Cardiac fibroblast (primary cell): ENCODE results near the gene MRPL58.

Experiments
- DNase-seq, 2 donors: peaks; one replicate each; pipeline versions ENCODE4 v3.0.0 to v3.0.0-alpha.2; 2010; ENCODE audit warnings: low read depth in 2 of 2
- H3K4me3 ChIP-seq, 2 donors: replicated peaks in 1 of 2; 1 replicate in 1 of 2; 2 replicates in 1 of 2; pipeline ENCODE4 v1.5.1; 2011; ENCODE audit warnings: low read depth in 2 of 2, low read length in 2 of 2, mild to moderate bottlenecking in 2 of 2, moderate library complexity in 1 of 2
- TF ChIP-seq, protein P1 (sequence below): IDR thresholded peaks from one replicate; pipeline ENCODE4 v1.5.1; 2011; ENCODE audit warnings: low read depth, mild to moderate bottlenecking, low read length, inconsistent platforms

Gene MRPL58

GRCh38 chr17:75006653-75007052 lies 5.8 kb upstream of the MRPL58 start:
- H3K4me3 ChIP-seq: no peak overlapping the region
- no peak for DNase-seq
- TF ChIP-seq, protein P1, sequence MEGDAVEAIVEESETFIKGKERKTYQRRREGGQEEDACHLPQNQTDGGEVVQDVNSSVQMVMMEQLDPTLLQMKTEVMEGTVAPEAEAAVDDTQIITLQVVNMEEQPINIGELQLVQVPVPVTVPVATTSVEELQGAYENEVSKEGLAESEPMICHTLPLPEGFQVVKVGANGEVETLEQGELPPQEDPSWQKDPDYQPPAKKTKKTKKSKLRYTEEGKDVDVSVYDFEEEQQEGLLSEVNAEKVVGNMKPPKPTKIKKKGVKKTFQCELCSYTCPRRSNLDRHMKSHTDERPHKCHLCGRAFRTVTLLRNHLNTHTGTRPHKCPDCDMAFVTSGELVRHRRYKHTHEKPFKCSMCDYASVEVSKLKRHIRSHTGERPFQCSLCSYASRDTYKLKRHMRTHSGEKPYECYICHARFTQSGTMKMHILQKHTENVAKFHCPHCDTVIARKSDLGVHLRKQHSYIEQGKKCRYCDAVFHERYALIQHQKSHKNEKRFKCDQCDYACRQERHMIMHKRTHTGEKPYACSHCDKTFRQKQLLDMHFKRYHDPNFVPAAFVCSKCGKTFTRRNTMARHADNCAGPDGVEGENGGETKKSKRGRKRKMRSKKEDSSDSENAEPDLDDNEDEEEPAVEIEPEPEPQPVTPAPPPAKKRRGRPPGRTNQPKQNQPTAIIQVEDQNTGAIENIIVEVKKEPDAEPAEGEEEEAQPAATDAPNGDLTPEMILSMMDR: no peak

GRCh38 chr17:75008373-75008772 lies 4.1 kb upstream of the MRPL58 start:
- no peak for DNase-seq
- no peak overlapping the region for H3K4me3 ChIP-seq
- TF ChIP-seq, protein P1: no peak

- DNase-seq: no peak
- TF ChIP-seq, protein P1: no peak
Measured at GRCh38 chr17:75009139-75009724, 3.2 kb upstream of the MRPL58 start.

DNA sequence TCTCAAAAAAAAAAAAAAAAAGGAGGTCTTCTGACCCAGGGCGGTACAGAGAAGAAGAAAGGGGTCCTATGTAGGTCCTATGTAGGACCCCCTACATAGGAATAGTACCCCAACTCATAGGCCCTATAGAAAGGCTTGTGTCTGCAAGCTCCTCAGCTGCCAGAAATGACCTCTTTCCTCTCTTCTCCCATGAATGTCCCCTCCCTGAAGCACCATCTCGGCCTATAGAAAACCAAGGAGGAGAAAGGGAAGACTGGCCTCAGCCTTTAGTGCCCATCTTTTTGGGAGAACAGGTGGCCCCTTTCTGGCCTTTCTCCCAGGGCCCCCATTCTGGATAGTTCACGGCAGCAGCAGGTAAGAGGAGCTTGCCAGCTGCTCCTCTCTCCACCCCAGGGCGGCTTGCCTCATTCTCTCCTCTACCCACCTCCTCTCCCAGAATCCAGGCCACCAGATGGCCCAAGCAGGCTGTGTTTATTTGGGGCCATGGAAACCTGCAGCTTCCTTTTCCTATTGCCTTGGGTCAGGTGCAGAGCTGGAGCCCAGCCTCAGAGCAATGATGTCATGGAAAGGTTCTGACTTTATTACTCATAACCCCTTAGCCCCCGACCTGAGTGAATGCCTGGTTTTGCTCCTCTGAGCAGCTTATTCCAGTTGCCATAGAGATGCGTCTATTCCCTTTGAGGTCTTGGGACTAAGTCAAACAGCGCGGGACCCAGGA lies 1.6 kb upstream of the MRPL58 start:
- H3K4me3 ChIP-seq: no peak overlapping the region
- TF ChIP-seq, protein P1: no peak
- peak; percentile 48 to 62 for DNase-seq

More at GRCh38 chr17:75009139-75009724, 3.2 kb upstream of the MRPL58 start:
- H3K4me3 ChIP-seq: no peak overlapping the region

GRCh38 chr17:75011401-75012095 lies 922 bp upstream of the MRPL58 start:
- DNase-seq: peak; percentile 74 to 85
- H3K4me3 ChIP-seq: peak overlapping the region; percentile 84 to 90
- TF ChIP-seq, protein P1: no peak

- TF ChIP-seq, protein P1: no peak
- DNase-seq: no peak
- H3K4me3 ChIP-seq: peak overlapping the region; percentile 84 to 90
Measured at GRCh38 chr17:75012096-75012345, 449 bp upstream of the MRPL58 start.
